GM20000 (cell line): ENCODE measurements around the gene CFAP221.

Source experiments
- DNase-seq: peaks from one replicate; pipeline ENCODE4 v3.0.0; 2012; ENCODE audit warnings: low spot score
- TF ChIP-seq, protein P1 (sequence below): IDR thresholded peaks from 2 replicates; pipeline ENCODE4 v1.5.1; 2012; ENCODE audit warnings: mild to moderate bottlenecking, control low read depth; ENCODE audit errors: extremely low read depth, missing control alignments

Gene CFAP221

GRCh38 chr2:119544075-119544938 lies at the start of gene CFAP221:
Gene CFAP221, plus strand, starts transcription at chr2:119544449. Its CDS starts 1,683 bp downstream, at chr2:119546132.
- TF ChIP-seq, protein P1, sequence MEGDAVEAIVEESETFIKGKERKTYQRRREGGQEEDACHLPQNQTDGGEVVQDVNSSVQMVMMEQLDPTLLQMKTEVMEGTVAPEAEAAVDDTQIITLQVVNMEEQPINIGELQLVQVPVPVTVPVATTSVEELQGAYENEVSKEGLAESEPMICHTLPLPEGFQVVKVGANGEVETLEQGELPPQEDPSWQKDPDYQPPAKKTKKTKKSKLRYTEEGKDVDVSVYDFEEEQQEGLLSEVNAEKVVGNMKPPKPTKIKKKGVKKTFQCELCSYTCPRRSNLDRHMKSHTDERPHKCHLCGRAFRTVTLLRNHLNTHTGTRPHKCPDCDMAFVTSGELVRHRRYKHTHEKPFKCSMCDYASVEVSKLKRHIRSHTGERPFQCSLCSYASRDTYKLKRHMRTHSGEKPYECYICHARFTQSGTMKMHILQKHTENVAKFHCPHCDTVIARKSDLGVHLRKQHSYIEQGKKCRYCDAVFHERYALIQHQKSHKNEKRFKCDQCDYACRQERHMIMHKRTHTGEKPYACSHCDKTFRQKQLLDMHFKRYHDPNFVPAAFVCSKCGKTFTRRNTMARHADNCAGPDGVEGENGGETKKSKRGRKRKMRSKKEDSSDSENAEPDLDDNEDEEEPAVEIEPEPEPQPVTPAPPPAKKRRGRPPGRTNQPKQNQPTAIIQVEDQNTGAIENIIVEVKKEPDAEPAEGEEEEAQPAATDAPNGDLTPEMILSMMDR: no peak
- peak; percentile 72 for DNase-seq

DNA sequence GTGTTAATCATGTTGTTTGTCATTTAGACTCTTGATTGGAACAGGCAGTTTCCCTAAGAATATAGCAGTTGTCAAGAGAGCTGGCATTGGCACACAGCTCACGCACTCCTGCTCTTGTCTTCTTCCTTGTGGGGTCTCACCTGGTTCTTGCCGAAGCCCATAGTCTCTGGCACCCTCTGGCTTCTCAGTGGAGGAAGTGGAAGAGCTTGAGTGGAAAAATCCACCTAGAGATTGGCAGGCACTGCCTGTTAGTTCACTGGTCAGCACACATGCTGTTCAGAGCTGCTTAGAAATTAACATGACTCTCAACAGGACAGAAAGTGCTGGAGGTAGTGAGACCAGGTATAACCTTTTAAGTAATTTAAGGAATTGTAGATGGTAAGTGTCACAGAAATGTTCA lies 48.3 kb upstream of the CFAP221 start:
- TF ChIP-seq, protein P1: no peak
- DNase-seq: no peak

DNA sequence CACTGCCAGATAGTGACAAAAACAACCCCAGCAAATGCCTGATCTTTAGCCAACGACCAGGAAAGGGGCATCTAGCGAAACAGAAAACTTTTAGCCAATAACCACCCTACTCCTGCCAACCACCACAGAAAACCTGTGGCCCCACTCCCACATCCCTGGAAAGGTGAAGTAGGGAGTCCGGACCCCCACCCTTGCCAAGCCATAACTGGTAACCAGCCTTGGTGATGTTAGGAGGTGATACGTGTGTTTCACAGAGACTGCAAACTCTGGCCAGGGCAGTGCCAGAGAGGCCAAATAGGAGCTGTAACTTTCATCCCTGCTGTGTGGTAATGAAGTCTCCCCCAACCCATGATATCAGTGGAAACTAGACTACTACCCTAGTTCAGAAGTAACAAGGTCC lies 47.6 kb upstream of the CFAP221 start:
- TF ChIP-seq, protein P1: no peak
- DNase-seq: no peak

GRCh38 chr2:119508756-119509155 lies 35.5 kb upstream of the CFAP221 start:
- TF ChIP-seq, protein P1: no peak
- no peak for DNase-seq

- TF ChIP-seq, protein P1: no peak
- no peak for DNase-seq
Observed at GRCh38 chr2:119511989-119512388, 32.3 kb upstream of the CFAP221 start.

DNA sequence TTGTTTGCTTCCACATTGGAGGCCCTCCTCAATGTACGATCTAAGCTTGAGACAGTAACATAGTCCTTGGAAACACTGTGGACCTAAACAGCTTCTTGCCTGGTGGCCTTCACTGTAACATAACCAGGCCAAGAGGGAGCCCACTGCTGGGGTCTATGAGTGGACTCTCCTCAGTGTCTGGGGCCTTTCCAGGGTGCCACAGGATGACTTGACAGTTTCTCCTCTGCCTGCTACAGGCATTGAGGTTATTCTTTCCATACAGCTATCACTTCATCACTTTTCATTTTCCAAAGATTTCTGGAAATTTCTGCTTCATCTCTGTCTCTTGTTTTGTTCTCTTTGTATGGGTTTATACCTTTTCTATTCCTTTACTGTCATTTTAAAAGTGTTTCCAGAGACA lies 31.3 kb upstream of the CFAP221 start:
- no peak for DNase-seq
- TF ChIP-seq, protein P1: no peak

- DNase-seq: no peak
- TF ChIP-seq, protein P1: no peak
Observed at GRCh38 chr2:119513832-119514231, 30.4 kb upstream of the CFAP221 start.
